ENCODE results near the gene MFAP4. TPM values are rescaled to one million over a fixed set of nuclear protein-coding genes. Genes with fewer than 3 reads are reported as not detected.

The MFAP4 gene
- total and polyA plus RNA-seq, 4 donors: 2.1 to 13.3 (median 5.7) TPM

GRCh38 chr17:19380481-19381301, 6.3 kb downstream of the MFAP4 start:
- H3K27ac ChIP-seq (ENCODE audit: low read depth in 1 of 2, low read length in 2 of 2): no peak overlapping the region
- H3K4me1 ChIP-seq (ENCODE audit: control insufficient read depth in 4 of 4, insufficient read depth in 4 of 4, low read length in 3 of 4): peaks cover 6 to 23% (median 14%) of the 10 kb centered on the region in 4 donors
- peaks cover 6 to 22% (median 10%) of the 10 kb centered on the region in 4 donors for H3K36me3 ChIP-seq (ENCODE audit: control insufficient read depth in 4 of 4, insufficient read depth in 3 of 4, low read depth in 1 of 4, low read length in 3 of 4)
- H3K27me3 ChIP-seq (ENCODE audit: control insufficient read depth in 4 of 4, insufficient read depth in 4 of 4, low read length in 3 of 4): no peaks in the 10 kb centered on the region
- WGBS: 94% methylated on average over 29 of the region's 29 CpGs
- no peak for TF ChIP-seq HNF4A (conservative IDR thresholded peaks at IDR 0.05)
- no peak for TF ChIP-seq REST (IDR thresholded peaks at IDR 0.05)
- TF ChIP-seq, protein P1, sequence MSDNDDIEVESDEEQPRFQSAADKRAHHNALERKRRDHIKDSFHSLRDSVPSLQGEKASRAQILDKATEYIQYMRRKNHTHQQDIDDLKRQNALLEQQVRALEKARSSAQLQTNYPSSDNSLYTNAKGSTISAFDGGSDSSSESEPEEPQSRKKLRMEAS (IDR thresholded peaks at IDR 0.05): no peak
- TF ChIP-seq, protein P2, sequence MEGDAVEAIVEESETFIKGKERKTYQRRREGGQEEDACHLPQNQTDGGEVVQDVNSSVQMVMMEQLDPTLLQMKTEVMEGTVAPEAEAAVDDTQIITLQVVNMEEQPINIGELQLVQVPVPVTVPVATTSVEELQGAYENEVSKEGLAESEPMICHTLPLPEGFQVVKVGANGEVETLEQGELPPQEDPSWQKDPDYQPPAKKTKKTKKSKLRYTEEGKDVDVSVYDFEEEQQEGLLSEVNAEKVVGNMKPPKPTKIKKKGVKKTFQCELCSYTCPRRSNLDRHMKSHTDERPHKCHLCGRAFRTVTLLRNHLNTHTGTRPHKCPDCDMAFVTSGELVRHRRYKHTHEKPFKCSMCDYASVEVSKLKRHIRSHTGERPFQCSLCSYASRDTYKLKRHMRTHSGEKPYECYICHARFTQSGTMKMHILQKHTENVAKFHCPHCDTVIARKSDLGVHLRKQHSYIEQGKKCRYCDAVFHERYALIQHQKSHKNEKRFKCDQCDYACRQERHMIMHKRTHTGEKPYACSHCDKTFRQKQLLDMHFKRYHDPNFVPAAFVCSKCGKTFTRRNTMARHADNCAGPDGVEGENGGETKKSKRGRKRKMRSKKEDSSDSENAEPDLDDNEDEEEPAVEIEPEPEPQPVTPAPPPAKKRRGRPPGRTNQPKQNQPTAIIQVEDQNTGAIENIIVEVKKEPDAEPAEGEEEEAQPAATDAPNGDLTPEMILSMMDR (IDR thresholded peaks at IDR 0.05; ENCODE audit: low read depth, low read length, missing input control): no peak
- TF ChIP-seq, protein P3, sequence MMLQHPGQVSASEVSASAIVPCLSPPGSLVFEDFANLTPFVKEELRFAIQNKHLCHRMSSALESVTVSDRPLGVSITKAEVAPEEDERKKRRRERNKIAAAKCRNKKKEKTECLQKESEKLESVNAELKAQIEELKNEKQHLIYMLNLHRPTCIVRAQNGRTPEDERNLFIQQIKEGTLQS (IDR thresholded peaks at IDR 0.05): no peak
- no peak for TF ChIP-seq JUND (IDR thresholded peaks at IDR 0.05)
- TF ChIP-seq SP1 (IDR thresholded peaks at IDR 0.05): no peak
- TF ChIP-seq RAD21 (IDR thresholded peaks at IDR 0.05): no peak
- no peak for TF ChIP-seq ZBTB33 (IDR thresholded peaks at IDR 0.05)
- TF ChIP-seq RXRA (IDR thresholded peaks at IDR 0.05): no peak
- no peak for TF ChIP-seq EGR1 (IDR thresholded peaks at IDR 0.05; ENCODE audit: low read depth in 2 of 2)
- no peak for TF ChIP-seq TAF1 (conservative IDR thresholded peaks at IDR 0.05)
- TF ChIP-seq FOXA1 (IDR thresholded peaks at IDR 0.05): no peak
- TF ChIP-seq NR2F2 (IDR thresholded peaks at IDR 0.05): no peak
- no peak for TF ChIP-seq HNF4G (IDR thresholded peaks at IDR 0.05)
- no peak for TF ChIP-seq GABPA (IDR thresholded peaks at IDR 0.05 in 1 of 2, conservative IDR thresholded peaks at IDR 0.05 in 1 of 2)
- DNase-seq (ENCODE audit: low spot score): no peak
- H3K9ac ChIP-seq (ENCODE audit: low read depth in 1 of 2, low read length in 2 of 2): no peak overlapping the region
- no peak overlapping the region for H3K4me3 ChIP-seq (ENCODE audit: low read depth in 1 of 3, low read length in 3 of 3)
- no peaks in the 10 kb centered on the region for H3K9me3 ChIP-seq (ENCODE audit: control insufficient read depth in 4 of 4, low read length in 3 of 4)

Data from liver (tissue), 9 donors.